ENCODE measurements around the gene UGT1A3.

DNA sequence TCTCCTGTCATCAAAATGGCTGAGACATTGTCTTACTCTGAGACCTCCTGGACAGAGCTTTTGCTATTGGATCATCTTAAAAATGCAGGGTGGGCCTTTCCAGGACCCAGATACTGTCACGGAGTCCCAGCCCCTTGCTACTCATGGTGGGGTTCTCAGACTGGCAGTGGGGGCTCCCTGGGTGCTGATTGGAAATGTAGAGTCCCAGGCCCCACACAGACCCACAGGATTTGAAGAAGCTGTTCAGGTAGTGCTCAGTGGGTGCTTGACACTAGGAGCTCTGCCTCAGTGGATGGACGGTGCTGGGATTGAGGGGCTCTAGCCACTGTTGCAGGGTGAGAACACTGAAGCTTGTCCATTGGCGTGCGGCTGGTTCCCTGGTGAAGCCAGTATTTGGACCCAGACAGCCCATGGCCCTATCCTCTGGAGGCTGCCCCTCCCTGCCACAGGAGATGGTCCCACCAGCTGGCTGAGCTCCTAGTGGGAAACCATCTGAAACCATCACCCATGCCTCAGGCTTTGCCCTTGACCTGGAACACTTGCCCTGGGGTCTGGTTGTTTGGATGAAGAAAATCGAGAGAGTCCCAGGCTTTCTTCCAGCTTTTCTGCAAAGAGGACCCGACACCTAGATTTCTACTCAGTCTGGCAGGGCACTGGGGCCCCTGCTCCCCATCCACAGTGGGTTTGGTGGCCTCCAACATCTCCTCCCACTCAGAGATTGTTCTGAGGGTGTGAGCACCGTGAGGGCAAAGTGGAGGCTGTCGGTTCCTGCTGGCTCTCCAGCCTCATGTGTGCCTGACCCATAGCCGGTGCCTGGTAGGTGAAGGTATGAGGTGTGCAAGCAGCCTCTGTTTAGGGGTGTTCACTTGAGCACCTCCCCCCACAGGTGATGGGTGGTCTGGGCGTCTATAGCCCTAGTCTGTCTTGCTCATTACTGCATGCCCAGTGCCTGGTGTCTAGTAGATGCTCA is 79.4 kb downstream of the UGT1A3 start:
- TF ChIP-seq CTCF (IDR thresholded peaks at IDR 0.05) (no peak), POLR2A (IDR thresholded peaks at IDR 0.05) (no peak), EP300 (IDR thresholded peaks at IDR 0.05) (no peak), POLR2AphosphoS5 (IDR thresholded peaks at IDR 0.05) (no peak)
